ENCODE results near the gene KCNN3.

DNA sequence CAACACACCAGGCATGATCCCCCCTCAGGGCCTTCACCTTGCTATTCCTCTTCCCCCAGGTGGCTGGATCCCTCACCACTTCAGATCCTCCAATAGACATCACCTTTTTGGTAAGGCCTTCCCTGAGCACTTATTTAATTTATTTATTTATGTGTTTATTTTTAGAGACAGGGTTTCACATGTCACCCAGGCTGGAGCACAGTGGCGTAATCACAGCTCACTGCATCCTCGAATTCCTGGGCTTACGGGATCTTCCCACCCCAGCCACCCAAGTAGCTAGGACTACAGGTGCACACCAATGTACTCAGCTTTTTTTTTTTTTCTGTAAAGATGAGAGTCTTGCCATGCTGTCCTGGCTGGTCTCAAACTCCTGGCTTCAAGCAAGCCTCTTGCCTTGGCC lies 17.2 kb downstream of the KCNN3 start:
- TF ChIP-seq CTCF (IDR thresholded peaks at IDR 0.05; ENCODE audit: low read length) (no peak), EZH2phosphoT487 (IDR thresholded peaks at IDR 0.05; ENCODE audit: low read length) (no peak), EZH2 (optimal IDR thresholded peaks at IDR 0.05; ENCODE audit: low read depth, low read length) (no peak)
